Choroid plexus epithelial cell (primary cell): ENCODE data around the gene SEC23A.
A peak's percentile ranks its signal among the peaks of the same experiment; 100 is the strongest.
"Not testable (repeated sequence)": the region's sequence is repeated elsewhere in the genome, so short reads cannot be mapped to it uniquely, and the experiment has no call there.

ENCODE experiments used
- DNase-seq: peaks from one replicate; pipeline ENCODE4 v3.0.0-alpha.2; 2010; ENCODE audit warnings: low read depth
- H3K4me3 ChIP-seq: 2 replicates; pipeline ENCODE4 v1.5.1; 2011; ENCODE audit warnings: low read depth, mild to moderate bottlenecking, control low read depth, low read length, moderate library complexity
- CTCF ChIP-seq: conservative IDR thresholded peaks from 2 replicates; pipeline ENCODE4 v1.5.1; 2011; ENCODE audit warnings: low read depth, mild to moderate bottlenecking, control low read depth, inconsistent platforms, low read length, moderate library complexity

The SEC23A gene

DNA sequence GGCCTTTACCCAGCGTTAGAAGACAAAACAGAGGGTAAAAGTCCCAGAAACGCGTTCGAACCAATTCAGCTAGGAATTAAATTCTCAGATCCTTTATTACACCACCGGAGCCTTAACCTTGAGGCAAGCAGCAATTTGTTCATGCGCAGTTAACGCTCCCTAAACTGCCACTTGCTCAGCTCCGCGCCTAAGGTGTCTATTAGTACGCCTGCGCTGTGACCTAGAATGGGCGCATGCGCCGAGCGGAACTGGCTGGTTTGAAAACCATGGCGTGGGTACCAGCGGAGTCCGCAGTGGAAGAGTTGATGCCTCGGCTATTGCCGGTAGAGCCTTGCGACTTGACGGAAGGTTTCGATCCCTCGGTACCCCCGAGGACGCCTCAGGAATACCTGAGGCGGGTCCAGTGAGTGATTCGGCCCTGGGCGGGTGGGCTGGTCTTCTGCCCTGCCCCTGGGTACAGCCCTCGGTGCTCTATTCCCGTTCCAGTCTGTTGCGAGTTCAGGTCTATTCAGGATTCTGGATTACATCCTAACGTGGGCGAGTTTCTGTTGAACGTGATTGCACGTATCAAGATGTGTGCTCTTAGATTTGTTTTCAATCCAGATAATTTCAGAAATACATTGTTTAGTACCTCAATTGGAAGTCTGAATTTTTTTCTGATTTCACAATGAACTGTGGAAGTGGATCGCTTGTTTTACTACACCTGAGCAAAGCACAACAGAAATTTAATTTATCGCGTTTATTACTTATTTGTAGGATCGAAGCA lies 11.2 kb upstream of the SEC23A start, which contains the start of gene GEMIN2:
Gene GEMIN2, plus strand, starts transcription at position 251 of the 766 bp plus-strand sequence. Its CDS starts 16 bp downstream, at position 267.
- TF ChIP-seq CTCF: no peak

GRCh38 chr14:39113685-39114072 lies 10.6 kb upstream of the SEC23A start:
- no peak for DNase-seq
- TF ChIP-seq CTCF: no peak
- peak overlapping the region; percentile 73 for H3K4me3 ChIP-seq

More for the DNA sequence above, 11.2 kb upstream of the SEC23A start, which contains the start of gene GEMIN2:
- H3K4me3 ChIP-seq: peak within 1 kb of the TSS; percentile 73
- DNase-seq: peak; percentile 97

GRCh38 chr14:39109893-39110715 lies 7.1 kb upstream of the SEC23A start:
- no peak overlapping the region for H3K4me3 ChIP-seq
- DNase-seq: no peak
- TF ChIP-seq CTCF: no peak

DNA sequence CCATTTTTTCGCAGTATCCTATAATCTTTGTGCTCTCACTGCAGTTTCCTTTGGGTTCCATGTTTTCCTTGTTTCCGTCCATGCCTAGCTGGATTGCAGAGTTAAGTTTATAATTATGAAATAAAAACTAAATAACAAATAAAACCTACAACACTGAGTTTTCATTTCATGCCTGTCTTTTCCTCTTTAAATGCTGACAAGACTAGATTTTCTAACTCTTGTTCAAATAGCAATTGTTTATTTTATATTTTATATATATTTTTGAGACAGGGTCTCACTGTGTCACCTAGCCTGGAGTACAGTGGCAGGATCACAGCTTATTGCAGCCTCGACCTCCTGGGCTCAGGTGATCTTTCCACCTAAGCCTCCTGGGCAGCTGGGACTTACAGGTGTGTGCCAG lies 5.8 kb upstream of the SEC23A start:
- DNase-seq: no peak

GRCh38 chr14:39107591-39107996 lies 4.6 kb upstream of the SEC23A start:
- DNase-seq: peak; percentile 75
- no peak overlapping the region for H3K4me3 ChIP-seq
- TF ChIP-seq CTCF: peak; percentile 59

More for the DNA sequence above, 5.8 kb upstream of the SEC23A start:
- no peak for TF ChIP-seq CTCF
- H3K4me3 ChIP-seq: no peak overlapping the region

DNA sequence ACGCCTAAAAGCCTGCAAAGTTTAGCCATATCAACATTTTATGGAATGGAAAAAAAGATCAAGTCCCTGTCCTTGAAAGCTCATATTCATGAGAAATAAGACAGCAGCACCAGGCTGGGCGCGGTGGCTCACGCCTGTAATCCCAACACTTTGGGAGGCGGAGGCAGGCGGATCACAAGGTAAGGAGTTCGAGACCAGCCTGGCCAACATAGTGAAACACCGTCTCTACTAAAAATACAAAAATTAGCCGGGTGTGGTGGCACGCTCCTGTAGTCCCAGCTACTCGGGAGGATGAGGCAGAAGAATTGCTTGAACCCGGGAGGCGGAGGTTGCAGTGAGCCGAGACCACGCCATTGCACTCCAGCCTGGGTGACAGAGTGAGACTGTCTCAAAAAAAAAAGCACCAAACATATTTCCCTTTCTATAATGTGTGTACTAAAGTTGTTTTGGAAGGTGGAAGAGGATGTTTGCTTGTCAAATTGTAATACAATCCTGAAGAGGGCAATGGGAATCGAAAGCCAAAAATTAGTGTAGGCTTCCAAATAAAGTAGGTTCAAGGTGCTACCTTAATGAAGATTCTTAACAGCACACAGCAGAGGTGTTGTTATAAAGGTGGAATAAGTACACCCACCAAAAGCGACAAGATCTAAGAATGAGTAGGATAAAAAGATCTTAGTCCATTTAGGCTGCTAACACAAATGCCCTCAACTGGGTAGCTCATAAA lies 1.2 kb upstream of the SEC23A start:
- peak overlapping the region; percentile 89 for H3K4me3 ChIP-seq
- not testable (repeated sequence) for DNase-seq
